Skeletal muscle tissue (tissue), 4 donors: ENCODE data around the gene RAB11A. TPM values are rescaled to one million over a fixed set of nuclear protein-coding genes. Genes with fewer than 3 reads are reported as not detected.

ENCODE experiments used
- H3K27ac ChIP-seq: one replicate; pipeline ENCODE4 v1.7.0; 2013; ENCODE audit warnings: mild to moderate bottlenecking, low read depth, low read length, inconsistent platforms
- H3K27me3 ChIP-seq, 3 donors: one replicate each; pipeline ENCODE4 v1.7.0; 2013; ENCODE audit warnings: low read length in 3 of 3; ENCODE audit not compliant: control insufficient read depth in 3 of 3, insufficient read depth in 3 of 3
- H3K36me3 ChIP-seq, 3 donors: one replicate each; pipeline ENCODE4 v1.7.0; 2013; ENCODE audit warnings: low read length in 3 of 3; ENCODE audit not compliant: control insufficient read depth in 3 of 3, insufficient read depth in 3 of 3
- H3K4me1 ChIP-seq, 3 donors: one replicate each; pipeline ENCODE4 v1.7.0; 2013; ENCODE audit warnings: low read length in 3 of 3, mild to moderate bottlenecking in 3 of 3; ENCODE audit not compliant: control insufficient read depth in 3 of 3, insufficient read depth in 3 of 3
- H3K4me3 ChIP-seq, 3 donors: one replicate each; pipeline ENCODE4 v1.7.0; 2013; ENCODE audit warnings: low read length in 3 of 3
- H3K9ac ChIP-seq, 3 donors: one replicate each; pipeline ENCODE4 v1.7.0; 2013; ENCODE audit warnings: low read length in 3 of 3, mild to moderate bottlenecking in 3 of 3, moderate library complexity in 2 of 3, low read depth in 1 of 3
- H3K9me3 ChIP-seq, 3 donors: one replicate each; pipeline ENCODE4 v1.7.0; 2013; ENCODE audit warnings: low read length in 3 of 3; ENCODE audit not compliant: control insufficient read depth in 3 of 3
- total RNA-seq: library from RNA; depleted of rRNA; stranded (reverse); fragments of >200 nt; gene quantifications from one replicate; pipeline ENCODE4 v1.2.3, GENCODE V29; 2014
- donor health status: Osteomylitis.

Gene RAB11A
- total RNA-seq, 1 donor from 2014 or later, result 50.1 TPM

DNA sequence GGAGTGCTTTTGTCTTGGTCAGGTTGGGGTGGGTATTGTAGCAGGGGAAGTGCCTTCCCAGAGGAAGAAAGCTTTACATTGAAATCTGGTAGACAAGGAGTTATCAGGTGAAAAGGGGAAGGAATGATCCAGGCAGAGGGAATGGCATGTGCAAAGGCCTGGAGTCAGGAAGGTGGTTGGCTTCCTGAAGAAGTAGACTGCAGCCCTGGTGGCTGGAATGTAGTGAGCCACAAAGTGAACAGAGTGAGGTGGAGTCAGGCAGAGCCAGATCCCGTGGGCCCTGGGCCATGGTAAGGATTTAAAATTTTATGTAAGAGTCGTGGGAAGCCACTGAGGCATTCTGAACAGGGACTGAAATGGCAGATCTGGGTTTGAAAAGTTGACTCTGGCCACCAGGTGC lies 58.3 kb downstream of the RAB11A start:
- H3K27me3 ChIP-seq, result peaks cover 0 to 2% (median 0%) of the 10 kb centered on the region in 3 donors
- no peaks in the 10 kb centered on the region for H3K4me1 ChIP-seq
- no peaks in the 10 kb centered on the region for H3K36me3 ChIP-seq
- no peak overlapping the region for H3K4me3 ChIP-seq
- H3K27ac ChIP-seq, result no peak overlapping the region
- no peaks in the 10 kb centered on the region for H3K9me3 ChIP-seq
- H3K9ac ChIP-seq, result no peak overlapping the region

GRCh38 chr15:65929573-65929972 lies 60.3 kb downstream of the RAB11A start:
- Histone ChIP-seq H3K9me3 (no peaks in the 10 kb centered on the region), H3K4me1 (no peaks in the 10 kb centered on the region), H3K27ac (no peak overlapping the region), H3K36me3 (no peaks in the 10 kb centered on the region), H3K27me3 (peaks cover 0 to 2% (median 0%) of the 10 kb centered on the region in 3 donors), H3K9ac (no peak overlapping the region), H3K4me3 (no peak overlapping the region)

- no peaks in the 10 kb centered on the region for H3K4me1 ChIP-seq
- H3K36me3 ChIP-seq, result no peaks in the 10 kb centered on the region
- H3K27me3 ChIP-seq, result peaks cover 0 to 2% (median 0%) of the 10 kb centered on the region in 3 donors
- H3K9me3 ChIP-seq, result no peaks in the 10 kb centered on the region
- no peak overlapping the region for H3K9ac ChIP-seq
- H3K27ac ChIP-seq, result no peak overlapping the region
- H3K4me3 ChIP-seq, result no peak overlapping the region
Observed at GRCh38 chr15:65930134-65930533, 60.8 kb downstream of the RAB11A start.

DNA sequence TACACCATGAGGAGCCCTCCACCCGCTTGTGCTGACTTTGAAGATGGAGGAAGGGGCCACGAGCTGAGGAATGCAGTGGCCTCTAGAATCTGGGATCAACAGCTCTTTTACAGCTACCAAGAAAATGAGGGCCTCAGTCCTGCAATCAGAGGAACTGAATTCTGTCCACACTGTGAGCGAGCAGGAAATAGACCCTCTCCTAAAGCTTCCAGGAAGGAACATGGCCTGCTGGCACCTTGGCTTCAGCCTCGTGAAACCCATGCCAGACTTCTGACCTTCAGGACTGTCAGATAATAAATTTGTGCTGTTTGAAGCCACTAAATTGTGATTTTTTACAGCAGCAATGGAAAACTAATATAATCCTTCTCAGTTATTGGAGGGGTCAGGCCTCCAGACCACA lies 61.9 kb downstream of the RAB11A start:
- Histone ChIP-seq H3K27ac (no peak overlapping the region), H3K4me3 (no peak overlapping the region), H3K9ac (no peak overlapping the region), H3K36me3 (no peaks in the 10 kb centered on the region), H3K4me1 (no peaks in the 10 kb centered on the region), H3K9me3 (no peaks in the 10 kb centered on the region), H3K27me3 (peaks cover 0 to 2% (median 0%) of the 10 kb centered on the region in 3 donors)

DNA sequence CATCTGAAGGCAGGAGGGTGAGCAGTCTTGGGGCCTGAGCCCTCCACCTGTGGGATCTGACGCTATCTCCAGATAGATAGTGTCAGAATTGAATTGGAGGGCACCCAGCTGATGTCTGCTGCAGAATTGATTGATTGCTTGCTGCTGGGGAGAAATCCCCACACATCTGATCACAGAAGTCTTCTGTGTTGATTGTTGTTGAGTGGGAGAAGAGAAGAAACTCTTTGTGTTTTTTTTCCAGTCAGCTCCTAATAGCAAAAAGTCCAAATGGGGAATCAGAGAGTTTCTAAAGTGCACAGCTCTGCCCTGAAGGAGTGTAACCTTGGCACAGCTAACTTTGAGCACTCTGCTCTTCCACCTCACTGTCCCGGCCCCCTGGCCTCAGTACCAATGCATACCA lies 66.1 kb downstream of the RAB11A start:
- H3K27ac ChIP-seq, result no peak overlapping the region
- H3K9ac ChIP-seq, result no peak overlapping the region
- no peaks in the 10 kb centered on the region for H3K9me3 ChIP-seq
- H3K4me3 ChIP-seq, result no peak overlapping the region
- H3K36me3 ChIP-seq, result no peaks in the 10 kb centered on the region
- peaks cover 0 to 2% (median 0%) of the 10 kb centered on the region in 3 donors for H3K27me3 ChIP-seq
- H3K4me1 ChIP-seq, result peaks cover 4 to 10% (median 9%) of the 10 kb centered on the region in 3 donors

DNA sequence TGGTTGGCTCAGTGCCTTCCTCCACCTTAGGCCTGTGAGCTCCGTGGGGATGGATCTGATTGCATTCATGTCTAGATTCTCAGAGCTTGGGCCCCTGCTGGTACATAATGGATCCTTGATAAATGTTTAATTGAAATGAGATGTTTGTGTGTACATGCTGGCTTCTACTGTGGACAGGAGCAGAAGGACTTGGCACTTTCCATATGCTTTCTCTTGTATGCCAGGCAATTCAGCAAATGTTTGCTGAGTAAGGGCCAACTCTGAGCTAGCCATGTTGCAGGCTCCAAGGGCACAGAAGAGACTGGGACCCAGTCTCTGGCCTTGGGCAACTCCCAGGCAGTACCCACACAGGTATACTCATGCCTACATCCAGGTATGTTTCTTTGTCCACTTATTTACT lies 67.0 kb downstream of the RAB11A start:
- H3K9me3 ChIP-seq, result no peaks in the 10 kb centered on the region

GRCh38 chr15:65937054-65937453 lies 67.8 kb downstream of the RAB11A start:
- Histone ChIP-seq H3K27ac (no peak overlapping the region), H3K36me3 (no peaks in the 10 kb centered on the region), H3K9me3 (no peaks in the 10 kb centered on the region), H3K4me1 (peaks cover 4 to 15% (median 15%) of the 10 kb centered on the region in 3 donors), H3K9ac (no peak overlapping the region), H3K4me3 (no peak overlapping the region), H3K27me3 (peaks cover 0 to 2% (median 0%) of the 10 kb centered on the region in 3 donors)

More for the DNA sequence above, 67.0 kb downstream of the RAB11A start:
- Histone ChIP-seq H3K27me3 (peaks cover 0 to 2% (median 0%) of the 10 kb centered on the region in 3 donors), H3K4me1 (peaks cover 4 to 15% (median 15%) of the 10 kb centered on the region in 3 donors), H3K4me3 (no peak overlapping the region), H3K27ac (no peak overlapping the region), H3K36me3 (no peaks in the 10 kb centered on the region), H3K9ac (no peak overlapping the region)

DNA sequence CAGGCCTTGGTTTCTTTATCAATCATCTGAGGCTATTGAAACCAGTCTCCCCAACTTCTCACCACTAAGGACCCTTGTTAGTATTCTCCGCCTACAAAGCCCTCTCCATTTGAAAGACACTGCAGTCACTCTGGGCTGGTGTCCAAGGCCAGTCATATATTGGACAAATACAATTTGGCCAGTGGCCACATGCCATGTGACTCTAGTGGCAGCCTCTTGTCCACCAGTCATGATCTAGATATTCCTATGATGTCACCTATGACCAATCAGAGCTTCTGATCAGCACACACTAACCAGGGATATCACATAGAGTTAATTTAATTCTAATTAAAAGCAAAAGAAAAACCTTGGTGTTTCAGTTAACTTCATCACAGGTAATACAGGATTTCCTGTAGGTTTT lies 68.2 kb downstream of the RAB11A start:
- H3K27me3 ChIP-seq, result no peaks in the 10 kb centered on the region
- no peak overlapping the region for H3K9ac ChIP-seq
- no peak overlapping the region for H3K27ac ChIP-seq
- no peaks in the 10 kb centered on the region for H3K9me3 ChIP-seq
- H3K36me3 ChIP-seq, result no peaks in the 10 kb centered on the region
- H3K4me1 ChIP-seq, result peaks cover 4 to 15% (median 15%) of the 10 kb centered on the region in 3 donors
- H3K4me3 ChIP-seq, result no peak overlapping the region

DNA sequence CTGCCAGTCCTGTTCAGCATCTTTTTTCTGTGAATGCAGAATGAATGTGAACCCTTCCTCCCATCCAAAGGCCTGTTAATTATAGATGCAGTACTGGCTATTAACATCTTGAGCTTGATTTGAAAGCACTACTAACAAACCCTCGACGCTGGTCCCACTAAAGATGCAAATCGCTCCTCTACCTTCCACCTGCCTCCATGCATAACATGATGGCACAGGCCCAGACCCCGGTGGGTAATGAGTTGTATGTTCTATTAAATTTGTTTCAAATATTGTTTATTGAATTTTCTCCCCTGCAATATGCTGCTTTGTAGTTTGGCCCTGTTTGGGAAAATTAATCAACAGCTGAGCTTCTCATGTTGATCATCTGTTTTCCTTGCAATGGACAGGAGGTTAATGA lies 69.3 kb downstream of the RAB11A start:
- H3K4me1 ChIP-seq, result peaks cover 4 to 15% (median 15%) of the 10 kb centered on the region in 3 donors
- no peaks in the 10 kb centered on the region for H3K27me3 ChIP-seq
- no peak overlapping the region for H3K27ac ChIP-seq
- no peaks in the 10 kb centered on the region for H3K36me3 ChIP-seq
- H3K9ac ChIP-seq, result no peak overlapping the region
- no peaks in the 10 kb centered on the region for H3K9me3 ChIP-seq
- H3K4me3 ChIP-seq, result no peak overlapping the region

DNA sequence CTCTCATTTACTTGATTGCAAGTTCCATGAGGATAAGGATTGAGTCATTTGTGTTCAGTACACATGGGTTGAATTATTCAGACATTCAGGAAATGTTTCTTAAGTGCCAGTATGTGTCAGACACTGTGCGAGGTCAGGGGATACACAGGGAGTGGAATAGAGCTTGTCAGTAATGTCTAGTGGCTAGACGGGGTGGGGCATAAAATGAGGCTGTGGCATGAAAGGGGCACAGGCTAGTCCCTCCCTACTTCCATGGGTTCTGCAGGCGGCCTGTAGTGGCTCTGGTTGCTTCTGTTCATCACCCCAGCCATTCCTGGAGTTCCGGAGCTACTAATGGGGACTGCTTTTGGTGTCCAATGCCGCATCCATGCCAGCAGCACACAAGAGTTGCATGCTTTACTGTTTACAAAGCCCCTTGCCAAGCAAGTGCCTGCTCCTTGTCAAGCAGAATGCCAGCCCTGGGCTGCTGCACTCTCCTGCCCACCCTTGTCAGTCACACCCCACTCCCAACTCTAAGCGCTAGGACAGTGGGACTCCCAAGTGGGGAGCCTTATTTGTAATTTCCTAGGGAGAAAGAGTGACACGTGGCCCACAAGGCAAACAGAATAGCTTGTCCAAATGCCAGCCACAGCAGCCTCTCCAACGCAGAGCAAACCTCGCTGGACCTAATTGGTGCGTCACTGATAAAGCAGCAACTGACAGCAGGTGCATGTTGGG lies 70.8 kb downstream of the RAB11A start:
- Histone ChIP-seq H3K4me1 (peaks cover 4 to 15% (median 15%) of the 10 kb centered on the region in 3 donors), H3K4me3 (no peak overlapping the region), H3K27ac (peak overlapping the region; percentile 18), H3K9me3 (no peaks in the 10 kb centered on the region), H3K27me3 (peaks cover 0 to 3% (median 0%) of the 10 kb centered on the region in 3 donors), H3K9ac (peak overlapping the region in 1 of 3 donors; percentile 25), H3K36me3 (no peaks in the 10 kb centered on the region)
